Stimulated activated CD4-positive, alpha-beta T cell treated with anti-CD3 and anti-CD28 coated beads, Interleukin-2, amount 100 ng/mL, for 24 hours (primary cell): ENCODE results near the gene DNAJC18.
"Not testable (repeated sequence)": the region's sequence is repeated elsewhere in the genome, so short reads cannot be mapped to it uniquely, and the experiment has no call there.

Source experiments
- DNase-seq, 2 donors: peaks; one replicate each; pipeline ENCODE4 v3.0.0-alpha.2; 2020

Gene DNAJC18

DNA sequence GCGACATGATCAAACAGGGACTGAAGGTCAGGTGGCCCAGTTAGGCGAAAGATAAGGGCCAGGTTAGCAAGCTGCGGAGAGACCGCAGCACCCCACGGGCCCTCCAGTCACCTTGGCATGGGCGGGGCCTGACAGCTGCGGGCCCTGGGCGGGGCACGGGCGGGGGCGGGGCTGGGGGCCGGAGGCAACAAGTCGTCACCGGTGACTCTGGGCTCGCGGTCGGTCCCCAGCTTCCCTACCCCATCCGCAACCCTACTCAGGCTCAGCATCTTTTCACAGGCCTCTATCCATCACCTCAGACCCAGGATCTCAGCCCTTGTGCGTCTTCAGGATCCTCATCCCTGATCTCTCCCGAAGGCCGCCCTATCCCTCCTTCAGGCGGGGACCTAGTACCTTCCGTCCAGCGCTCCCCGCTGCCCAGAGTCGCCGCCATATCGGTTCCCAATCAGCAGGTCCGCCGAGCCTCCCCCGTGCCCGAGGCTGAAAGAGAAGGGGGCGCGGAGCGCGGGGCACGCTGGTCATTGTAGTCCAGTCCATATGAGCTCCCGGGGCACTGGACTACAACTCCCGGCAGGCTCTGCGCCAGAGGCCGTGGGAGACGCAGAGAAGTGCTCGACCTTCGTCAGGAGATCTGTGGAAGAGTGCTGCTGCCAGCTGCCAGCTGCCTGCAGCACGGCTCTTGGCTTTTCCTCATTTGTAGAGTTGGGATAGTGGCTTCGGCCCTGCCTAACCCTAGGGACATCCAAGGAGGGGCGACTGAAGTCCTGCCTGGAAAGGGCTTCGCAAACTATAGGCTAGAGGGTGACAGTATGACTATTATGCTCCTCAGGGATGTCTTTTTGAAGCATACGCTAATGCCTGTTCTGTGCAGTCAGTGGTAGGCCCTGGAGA lies at the start of gene DNAJC18:
TSS of gene DNAJC18 (minus strand) at position 513 of the 891 bp plus-strand sequence. CDS start at position 433, 80 bp downstream.
- DNase-seq: peak; percentile 92 to 93

DNA sequence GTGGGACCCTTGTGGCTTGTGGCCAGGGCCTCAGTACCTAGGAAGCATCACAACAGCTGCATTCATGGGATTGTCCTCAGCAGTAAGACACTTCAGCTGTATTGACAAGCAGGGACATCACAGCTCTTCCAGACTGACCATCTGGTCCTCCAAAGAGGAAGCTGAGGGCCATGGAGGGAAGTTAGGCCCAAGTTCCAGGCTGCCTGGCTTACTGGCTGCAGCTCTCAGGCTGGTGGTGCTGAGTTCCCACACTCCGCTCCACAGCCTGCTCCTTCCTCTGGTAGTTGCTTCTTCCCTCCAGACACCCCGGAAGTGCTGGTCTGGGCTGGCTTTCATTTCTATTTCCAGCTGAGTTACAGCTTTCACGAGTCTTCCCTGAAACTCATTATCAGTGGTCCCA lies 48.9 kb upstream of the DNAJC18 start:
- no peak for DNase-seq

DNA sequence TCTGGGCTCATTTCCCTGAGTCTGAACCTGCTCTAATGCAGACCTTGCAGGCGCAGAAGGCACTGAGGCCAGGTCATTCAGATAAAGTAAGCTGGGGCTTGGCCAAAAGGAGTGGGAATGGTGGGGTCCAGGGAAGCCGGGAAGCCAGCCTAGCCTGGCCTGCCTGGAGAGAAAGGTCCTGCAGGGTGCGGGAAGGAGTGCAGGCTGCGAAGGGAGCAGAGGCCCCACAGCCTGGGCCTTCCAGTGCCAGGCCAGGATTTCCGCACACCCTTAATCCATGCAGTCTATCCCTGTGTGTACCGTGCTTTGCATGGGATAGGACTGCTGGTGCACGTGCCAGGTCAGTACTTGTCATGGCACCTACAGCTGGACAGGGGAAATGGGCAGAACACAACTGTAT lies 46.9 kb upstream of the DNAJC18 start:
- no peak for DNase-seq

DNA sequence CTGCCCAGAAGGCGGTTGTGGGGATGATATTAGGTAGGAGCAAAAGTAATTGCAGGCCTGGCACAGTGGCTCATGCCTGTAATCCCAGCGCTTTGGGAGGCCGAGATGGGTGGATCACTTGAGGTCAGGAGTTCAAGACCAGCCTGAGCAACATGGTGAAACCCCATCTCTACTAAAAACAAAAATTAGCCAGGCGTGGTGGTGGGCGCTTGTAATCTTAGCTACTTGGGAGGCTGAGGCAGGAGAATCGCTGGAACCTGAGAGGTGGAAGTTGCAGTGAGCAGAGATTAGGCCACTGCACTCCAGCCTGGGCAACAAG lies 43.5 kb upstream of the DNAJC18 start:
- not testable (repeated sequence) for DNase-seq

DNA sequence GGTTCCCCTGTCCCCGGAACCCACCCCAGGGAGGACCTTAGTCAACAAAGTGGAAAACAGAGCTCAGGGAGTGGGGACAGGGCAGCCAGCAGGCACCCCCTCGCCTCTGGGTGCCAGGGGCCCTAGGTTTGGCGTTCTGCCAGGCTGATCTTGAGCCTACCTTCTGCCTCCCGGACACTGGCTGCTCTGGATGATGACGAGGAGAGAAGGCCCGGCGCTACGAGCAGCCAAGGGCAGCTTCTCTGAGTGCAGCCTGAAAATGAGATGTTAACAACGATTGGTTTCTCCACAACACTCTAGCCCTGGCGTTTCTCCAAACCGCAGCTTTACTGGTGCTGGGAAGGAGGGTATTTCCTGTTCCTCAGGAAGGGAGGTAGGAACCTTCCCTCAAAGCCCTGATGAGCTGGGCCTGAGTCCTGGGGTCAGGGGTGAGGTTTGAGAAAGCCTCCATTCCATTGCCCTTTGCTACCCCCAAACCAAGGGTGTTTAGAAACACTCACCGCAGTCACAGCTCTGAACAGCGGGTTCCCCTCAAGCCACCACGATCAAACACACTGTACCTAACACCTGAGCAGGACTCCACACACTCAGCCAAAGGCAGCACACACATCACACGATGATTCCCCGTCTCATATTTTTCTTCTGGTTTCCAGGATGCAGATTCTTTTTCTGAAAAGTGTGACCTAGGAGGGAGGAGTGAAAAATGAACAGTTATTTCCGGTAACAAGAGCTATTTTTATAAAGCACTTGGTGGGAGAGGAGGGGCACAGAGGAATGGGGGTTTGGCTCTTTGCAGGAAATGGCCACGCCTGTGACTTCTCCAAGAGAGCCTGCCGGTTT lies 42.9 kb upstream of the DNAJC18 start, which contains the start of gene STING1:
TSS of gene STING1 (minus strand) at position 709 of the 840 bp plus-strand sequence. CDS start 1,054 bp downstream, outside the sequence.
- DNase-seq: peak; percentile 66 to 74

DNA sequence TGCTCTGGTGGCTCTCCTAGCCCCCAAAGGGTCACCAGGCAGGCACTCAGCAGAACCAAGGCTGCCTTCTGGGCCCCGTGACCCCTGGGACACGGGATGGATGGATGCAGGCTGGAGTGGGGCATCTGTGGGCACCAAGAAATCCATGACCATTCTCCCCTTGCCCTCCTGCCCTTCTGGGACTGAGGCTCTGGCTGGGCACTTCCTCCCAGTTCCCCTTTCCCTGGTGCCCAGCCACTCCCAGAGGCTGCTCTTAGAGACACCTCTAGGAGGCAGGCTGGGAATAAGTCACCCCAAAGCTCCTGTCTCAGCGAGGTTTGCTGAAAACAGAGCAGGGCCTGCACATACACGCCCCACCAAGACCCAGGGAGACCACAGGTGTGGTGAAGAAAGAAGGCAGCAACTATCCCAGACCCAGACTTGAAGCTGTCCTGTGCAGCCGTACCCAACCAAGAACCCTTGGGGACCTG lies 42.3 kb upstream of the DNAJC18 start:
- peak in 1 of 2 donors; percentile 24 for DNase-seq

DNA sequence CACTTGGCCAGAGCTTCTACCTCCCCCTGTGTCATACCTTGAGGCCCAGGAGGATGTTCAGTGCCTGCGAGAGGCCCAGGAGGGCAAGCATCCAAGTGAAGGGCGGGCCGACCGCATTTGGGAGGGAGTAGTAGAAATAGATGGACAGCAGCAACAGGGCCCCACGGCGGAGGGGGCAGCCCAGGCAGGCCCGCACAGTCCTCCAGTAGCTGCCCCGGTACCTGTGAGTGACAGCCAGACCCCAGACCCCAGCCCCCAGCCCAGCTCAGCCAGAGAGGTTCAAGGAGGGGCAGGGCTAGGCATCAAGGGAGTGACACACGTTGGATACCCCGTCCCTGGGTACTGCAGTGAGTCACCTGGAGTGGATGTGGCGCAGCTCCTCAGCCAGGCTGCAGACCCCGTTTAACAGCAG lies 41.8 kb upstream of the DNAJC18 start:
- peak in 1 of 2 donors; percentile 47 for DNase-seq

DNA sequence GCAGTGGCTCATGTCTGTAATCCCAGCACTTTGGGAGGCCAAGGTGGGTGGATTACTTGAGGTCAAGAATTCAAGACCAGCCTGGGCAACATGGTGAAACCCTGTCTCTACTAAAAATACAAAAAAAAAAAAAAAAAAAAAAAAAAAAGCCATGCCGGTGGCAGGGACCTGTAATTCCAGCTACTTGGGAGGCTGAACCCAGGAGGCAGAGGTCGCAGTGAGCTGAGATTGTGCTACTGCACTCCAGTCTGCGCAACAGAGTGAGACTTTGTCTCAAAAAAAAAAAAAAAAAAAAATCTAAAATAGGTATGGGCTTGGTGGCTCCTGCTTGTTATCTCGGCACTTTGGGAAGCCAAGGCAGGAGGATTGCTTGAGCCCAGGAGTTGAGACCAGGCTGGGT lies 40.4 kb upstream of the DNAJC18 start:
- not testable (repeated sequence) for DNase-seq

DNA sequence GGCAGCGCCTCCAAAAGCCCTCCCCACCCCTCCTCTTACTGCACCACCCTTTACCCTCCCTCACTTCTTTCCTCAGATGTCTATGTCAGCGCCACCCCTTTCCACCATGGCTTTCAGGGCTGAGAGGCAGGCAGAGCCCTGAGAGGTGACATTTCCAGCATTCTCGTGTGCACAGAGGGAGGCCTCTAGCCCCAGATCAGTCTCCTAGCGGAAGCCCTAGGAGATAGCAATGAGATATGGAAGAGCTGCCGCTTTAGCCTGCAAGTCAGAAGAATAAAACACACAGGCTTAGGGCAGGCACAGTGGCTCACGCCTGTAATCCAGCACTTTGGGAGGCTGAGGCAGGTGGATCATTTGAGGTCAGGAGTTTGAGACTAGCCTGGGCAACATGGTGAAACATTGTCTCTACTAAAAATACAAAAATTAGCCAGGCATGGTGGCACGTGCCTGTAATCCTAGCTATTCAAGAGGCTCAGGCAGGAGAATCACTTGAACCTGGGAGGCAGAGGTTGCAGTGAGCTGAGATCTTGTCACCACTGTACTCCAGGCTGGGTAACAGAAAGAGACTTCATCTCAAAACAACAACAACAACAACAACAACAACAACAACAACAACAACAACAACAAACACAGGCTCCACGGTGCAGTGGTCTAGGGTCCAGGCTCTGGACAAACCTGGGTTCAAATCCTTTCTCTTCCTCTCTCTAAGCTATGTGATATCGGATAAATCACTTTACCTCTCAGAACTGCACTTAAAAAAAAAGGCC lies 39.5 kb upstream of the DNAJC18 start:
- not testable (repeated sequence) for DNase-seq

DNA sequence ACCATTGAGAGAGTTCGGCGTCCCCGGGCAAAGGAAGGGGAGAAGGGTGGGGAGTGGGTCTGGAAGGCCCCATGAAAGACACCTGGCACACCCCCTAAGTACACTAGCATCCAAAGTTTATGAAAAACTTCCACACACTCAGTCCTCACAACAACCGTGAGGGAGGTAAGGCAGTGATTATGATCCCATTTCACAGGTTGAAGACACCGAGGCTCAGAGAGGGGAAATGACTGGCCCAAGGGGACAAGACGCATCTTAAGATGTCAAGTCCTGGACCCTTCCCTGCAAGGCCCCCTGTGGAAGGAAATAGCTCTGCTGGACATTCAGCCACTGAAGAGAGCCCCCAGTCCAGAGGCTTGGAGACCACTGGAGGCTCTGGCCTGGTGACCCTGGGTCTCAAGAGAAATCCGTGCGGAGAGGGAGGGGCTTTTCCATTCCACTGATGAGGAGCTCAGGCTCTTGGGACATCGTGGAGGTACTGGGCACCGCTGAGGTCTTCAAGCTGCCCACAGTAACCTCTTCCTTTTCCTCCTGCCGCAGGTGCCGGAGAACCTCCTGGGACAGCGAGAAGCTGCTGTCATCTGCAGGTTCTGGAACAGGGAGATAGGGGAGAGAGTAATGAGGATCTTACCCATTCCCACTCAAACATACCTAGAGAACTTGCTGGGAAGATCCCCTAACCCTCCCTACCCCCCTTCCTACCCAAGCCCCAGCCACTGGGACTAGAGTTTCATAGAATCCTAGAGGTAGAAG lies 36.7 kb upstream of the DNAJC18 start:
- DNase-seq: no peak

DNA sequence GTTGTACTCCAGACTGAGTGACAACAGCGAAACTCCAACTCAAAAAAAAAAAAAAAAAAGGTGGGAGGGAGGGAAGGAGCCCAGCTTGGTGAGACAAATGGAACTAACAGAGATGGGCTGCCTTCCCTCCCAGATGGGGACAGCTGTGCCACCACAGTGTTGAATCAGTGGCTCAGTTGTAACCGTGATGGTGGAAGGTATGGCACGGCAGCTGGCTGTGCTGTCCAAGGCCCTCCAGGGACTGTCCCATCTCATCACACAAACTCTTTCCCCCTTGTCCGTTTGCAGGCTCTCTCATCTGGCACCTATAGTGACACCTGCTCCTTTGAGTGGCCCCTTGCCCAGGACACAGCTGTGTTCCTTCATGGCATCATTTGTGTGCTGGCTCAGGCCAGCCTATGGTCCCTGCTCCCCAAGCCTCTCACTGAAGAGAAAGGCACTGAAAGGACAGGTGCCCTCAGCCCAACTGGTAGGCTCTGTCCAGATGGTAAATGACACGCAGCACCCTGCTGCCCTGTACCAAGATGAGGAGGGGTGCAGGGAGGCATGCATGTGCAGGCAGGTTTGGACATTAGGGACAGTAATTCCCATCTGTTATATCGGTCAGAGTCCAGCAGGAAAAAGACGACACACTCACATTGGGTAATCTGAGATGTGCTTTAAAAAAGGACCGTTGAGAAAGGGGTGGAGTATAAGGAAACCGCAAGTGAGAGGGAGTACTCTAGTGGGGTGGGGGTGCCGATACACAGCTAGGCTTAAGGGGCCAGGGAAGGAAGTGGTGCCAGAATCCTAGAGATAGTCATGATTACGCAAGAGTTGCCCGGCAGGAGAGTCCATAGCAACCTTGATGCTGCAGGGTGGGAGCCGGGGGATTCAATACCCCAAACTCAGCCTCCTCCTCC lies 35.8 kb upstream of the DNAJC18 start:
- no peak for DNase-seq

DNA sequence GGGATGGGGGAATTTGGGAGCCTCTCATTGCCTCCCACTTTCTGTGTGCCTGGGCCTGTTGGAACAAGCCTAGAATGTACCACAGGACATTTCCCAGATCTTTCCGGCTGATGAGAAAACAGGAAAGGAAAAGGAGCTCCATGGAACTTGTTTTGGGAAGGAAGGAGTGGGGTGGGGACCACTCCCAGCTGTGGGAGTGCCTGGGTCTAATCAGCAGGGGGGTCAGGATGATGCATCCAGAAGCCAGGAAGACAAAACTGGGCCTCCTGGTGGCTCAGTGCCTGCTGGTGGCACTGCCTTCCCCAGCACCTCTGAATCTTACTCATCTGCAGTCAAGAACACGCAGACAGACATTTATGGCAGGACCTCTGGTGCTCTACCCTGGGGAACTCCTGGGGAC lies 34.2 kb upstream of the DNAJC18 start:
- DNase-seq: no peak

DNA sequence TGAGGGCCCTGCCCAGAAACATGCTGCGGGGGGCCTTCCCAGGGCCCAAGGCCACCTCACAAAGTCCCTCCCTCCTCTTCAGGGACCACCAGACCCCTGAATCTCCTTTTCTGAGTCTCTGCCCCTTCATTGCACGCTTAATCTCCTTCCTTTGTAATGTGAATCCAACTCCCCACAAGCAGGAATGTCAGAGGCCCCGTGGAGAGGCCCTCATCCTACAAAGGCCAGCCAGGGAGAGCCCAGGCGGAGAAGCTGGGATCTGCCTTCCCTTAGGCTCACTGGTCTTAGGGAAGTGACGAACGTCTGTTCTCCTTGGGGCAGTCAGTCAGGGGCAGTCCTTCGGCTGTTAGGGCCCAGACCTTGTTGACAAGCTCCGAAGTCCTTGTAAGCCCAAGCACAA lies 33.8 kb upstream of the DNAJC18 start:
- no peak for DNase-seq

DNA sequence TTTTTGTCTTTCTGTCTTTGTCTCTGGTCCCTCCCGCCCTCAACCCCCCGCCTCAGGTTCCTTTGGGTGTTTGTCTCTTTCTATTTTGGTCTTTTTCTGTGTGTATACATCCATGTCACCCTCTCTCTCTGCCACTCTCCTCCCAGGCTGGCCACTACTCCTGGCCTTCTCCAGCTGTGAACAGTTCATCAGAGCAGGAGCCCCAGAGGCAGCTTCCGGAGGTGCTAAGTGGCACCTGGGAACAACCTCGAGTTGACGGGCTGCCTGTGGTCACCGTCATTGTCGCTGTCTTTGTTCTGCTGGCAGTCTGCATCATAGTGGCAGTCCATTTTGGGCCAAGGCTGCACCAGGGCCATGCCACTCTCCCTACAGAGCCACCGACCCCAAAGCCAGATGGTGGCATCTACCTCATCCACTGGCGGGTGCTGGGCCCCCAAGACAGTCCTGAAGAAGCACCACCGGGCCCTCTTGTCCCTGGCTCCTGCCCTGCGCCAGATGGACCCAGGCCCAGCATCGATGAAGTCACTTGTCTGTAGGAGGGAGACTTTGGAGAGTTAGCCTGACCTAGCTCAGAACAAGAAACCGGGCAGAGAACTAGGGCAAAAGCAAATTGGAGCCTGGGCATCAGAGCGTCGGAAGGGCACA lies 33.2 kb upstream of the DNAJC18 start:
- peak in 1 of 2 donors; percentile 36 for DNase-seq

DNA sequence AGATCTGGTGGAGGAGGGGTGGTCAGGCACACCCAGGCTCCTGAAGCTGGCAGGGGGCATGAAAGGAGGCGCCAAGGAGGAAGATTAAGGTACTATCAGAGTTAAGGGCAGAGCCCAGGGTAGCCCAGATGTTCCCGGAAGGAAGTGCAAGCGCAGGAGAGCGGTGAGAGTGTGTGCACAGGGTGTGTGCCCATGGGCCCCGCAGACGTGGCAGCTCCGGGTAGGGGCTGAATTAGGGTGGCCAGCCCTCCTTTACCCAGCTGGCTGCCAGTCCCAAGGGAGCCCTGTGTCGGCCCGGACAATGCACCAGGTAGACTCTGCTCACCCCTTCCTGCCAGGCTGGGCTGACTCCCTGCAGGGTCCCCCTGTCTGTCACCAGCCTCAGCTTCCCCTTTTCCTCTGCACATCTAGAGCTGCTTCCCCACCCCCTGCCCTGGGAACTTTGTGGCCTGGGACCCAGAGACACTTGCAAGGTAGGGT lies 31.5 kb upstream of the DNAJC18 start, which contains the start of gene SMIM33:
TSS of gene SMIM33 (plus strand) at position 184 of the 480 bp plus-strand sequence. CDS start at position 302, 118 bp downstream.
- DNase-seq: peak in 1 of 2 donors; percentile 46

DNA sequence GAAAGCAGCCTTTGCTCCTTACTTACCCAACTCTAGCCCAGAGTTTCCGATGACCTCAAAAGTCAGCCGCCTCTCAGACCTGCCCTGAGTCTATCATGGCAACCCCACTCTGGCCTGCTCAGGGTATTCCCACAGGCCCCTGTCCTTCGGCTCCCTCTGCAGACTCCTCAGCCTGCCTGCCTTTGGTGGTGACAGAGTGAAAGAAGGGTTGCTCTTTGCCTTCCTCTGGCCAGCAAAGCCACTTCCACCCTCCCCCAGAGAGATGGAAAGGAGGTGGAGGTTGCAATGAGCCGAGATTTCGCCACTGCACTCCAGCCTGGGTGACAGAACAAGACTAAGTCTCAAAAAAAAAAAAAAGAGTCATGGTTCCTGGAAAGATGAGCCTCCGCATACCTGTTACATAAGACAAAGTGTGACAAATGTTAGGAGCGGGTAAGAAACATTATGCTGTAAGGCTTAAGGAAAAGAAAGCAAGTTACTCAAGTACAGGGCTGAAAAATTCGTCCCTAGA lies 29.2 kb upstream of the DNAJC18 start:
- DNase-seq: no peak

DNA sequence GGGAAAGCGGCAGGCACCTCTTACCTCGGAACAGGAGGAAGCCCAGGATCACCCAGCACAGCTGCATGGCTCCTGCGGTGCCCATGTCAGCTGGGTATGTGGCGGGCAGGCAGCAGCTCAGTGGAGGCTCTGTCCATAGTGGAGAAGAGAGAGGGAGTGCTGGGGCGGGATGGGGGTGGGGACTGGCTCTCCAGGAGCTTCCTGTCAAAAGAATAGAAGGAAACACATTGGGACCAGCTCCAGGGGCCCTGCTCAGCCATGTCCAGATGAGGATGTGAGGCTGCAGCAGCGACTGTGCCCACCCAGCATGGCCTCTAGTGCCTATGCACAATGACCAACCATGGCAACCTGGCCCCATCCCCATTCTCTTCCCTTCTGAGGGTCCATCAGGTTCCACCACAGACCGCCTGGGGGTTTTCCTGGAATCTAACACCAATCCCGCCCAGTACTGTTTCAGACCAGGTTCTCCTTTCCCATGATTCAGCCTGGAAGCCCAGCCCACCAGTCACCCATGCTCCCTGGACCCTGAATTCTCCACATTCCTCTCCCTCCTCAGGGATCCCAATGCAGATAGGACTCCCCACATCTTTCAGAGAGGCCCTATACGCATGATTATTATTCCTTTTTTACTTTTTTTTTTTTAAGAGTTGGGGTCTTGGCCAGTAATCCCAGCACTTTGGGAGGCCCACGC lies 23.4 kb upstream of the DNAJC18 start, which contains the start of gene ECSCR:
TSS of gene ECSCR (minus strand) at position 158 of the 691 bp plus-strand sequence. CDS start at position 85, 73 bp downstream.
- no peak for DNase-seq

DNA sequence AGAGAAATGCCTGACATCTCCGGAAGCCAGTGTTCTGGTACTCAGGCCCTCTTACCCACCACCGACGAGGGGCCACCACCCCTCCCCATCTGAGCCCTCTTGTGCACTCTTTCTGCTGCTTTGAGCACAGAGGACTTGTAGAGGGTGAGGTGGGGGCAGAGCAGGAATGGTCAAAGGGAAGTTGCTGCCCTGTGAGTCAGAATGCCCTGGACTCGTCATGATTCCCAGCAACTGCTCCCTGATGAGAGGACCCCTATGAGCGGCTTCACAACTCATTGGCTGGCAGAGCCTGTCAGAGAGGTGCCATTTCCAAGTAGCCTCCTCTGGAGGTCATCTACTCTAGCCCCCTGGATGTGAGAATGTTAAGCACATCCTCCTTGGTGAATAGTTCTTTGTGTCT lies 22.4 kb upstream of the DNAJC18 start:
- DNase-seq: no peak

DNA sequence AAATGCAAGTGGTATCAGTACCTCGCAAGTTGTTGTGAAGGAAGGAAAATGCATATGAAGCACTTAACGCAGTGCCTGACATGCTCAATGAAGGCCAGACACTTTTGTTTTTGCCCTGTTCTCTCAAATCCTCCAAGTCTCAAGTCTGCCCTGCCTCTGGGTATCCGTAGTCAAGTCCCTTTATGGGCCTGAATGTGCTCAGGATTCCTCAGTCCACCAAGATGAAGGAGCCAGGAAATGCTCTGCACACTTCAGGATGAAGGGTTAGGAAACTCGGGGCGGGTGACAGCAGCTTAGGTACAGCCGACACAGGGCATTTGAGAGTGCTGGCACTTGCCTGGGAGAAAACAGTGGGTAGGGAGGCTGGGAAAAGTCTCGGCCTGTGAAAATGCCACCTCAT lies 21.9 kb upstream of the DNAJC18 start:
- no peak for DNase-seq
